Gastrocnemius medialis (tissue), 4 donors: ENCODE measurements around the gene MED27. TPM values are rescaled to one million over a fixed set of nuclear protein-coding genes. Genes with fewer than 3 reads are reported as not detected.

Source experiments
- ATAC-seq, 2 donors: fragments of 150-250 bp; one replicate each; pipeline ENCODE4 v1.9.1; 2016
- DNase-seq, 2 donors: peaks; one replicate each; pipeline ENCODE4 v3.0.0-alpha.2; 2019
- H3K27ac ChIP-seq, 4 donors: fragments of 200-600 bp; sonication (generic); 1 replicate in 1 of 4; 2 replicates in 3 of 4; pipeline ENCODE4 v1.5.1; 2016 to 2018; ENCODE audit warnings: mild to moderate bottlenecking in 2 of 4, moderate library complexity in 1 of 4
- H3K27me3 ChIP-seq, 3 donors: fragments of 200-600 bp; sonication (generic) in 2 of 3; 1 replicate in 1 of 3; 2 replicates in 2 of 3; pipeline versions ENCODE4 v1.5.1 to v1.6.0; 2016 to 2019; ENCODE audit warnings: mild to moderate bottlenecking in 1 of 3, moderate library complexity in 1 of 3
- H3K36me3 ChIP-seq, 2 donors: fragments of 200-600 bp; sonication (generic) in 1 of 2; one replicate each; pipeline ENCODE4 v1.5.1; 2017 to 2018
- H3K4me1 ChIP-seq, 2 donors: fragments of 200-600 bp; sonication (generic) in 1 of 2; one replicate each; pipeline ENCODE4 v1.5.1; 2016 to 2017; ENCODE audit warnings: mild to moderate bottlenecking in 2 of 2
- H3K4me3 ChIP-seq, 4 donors: fragments of 200-600 bp; sonication (generic) in 3 of 4; 1 replicate in 1 of 4; 2 replicates in 3 of 4; pipeline ENCODE4 v1.5.1; 2016 to 2019; ENCODE audit warnings: mild to moderate bottlenecking in 2 of 4
- H3K9me3 ChIP-seq, 3 donors: fragments of 200-600 bp; sonication (generic) in 2 of 3; 1 replicate in 1 of 3; 2 replicates in 2 of 3; pipeline ENCODE4 v1.5.1; 2016 to 2019
- POLR2A ChIP-seq, 2 donors: fragments of 450-650 bp; IDR thresholded peaks; one replicate each; pipeline ENCODE4 v1.6.1; 2017; ENCODE audit warnings: antibody characterized with exemption in 2 of 2, mild to moderate bottlenecking in 2 of 2, moderate library complexity in 2 of 2
- in situ Hi-C, 4 donors: fragments of 200-750 bp; cut with MboI; loops; one replicate each; pipeline versions ENCODE4 v1.15.0 to v1.8.0; 2017; ENCODE audit warnings: low sequenced_read_pairs in 4 of 4
- intact Hi-C: fragments of 100-400 bp; cut with DNase I; formaldehyde crosslinking; loops from one replicate; pipeline ENCODE4 v1.15.1; 2023; ENCODE audit warnings: low total_unique reads
- total RNA-seq, 4 donors: library from RNA; depleted of rRNA; stranded (reverse); fragments of >200 nt; gene quantifications; one replicate each; pipeline versions ENCODE4 v1.1.0 to v1.2.3, GENCODE V29; 2016
- TF ChIP-seq, protein P1 (sequence below), 5 experiments: fragments of 450-650 bp in 3 of 5; fragments of 200-600 bp in 2 of 5; sonication (generic) in 2 of 5; IDR thresholded peaks in 4 of 5; conservative IDR thresholded peaks in 1 of 5; 1 replicate in 4 of 5; 2 replicates in 1 of 5; pipeline ENCODE4 v1.5.1; 2016 to 2019; ENCODE audit warnings: antibody characterized with exemption in 5 of 5, mild to moderate bottlenecking in 3 of 5, moderate library complexity in 3 of 5

MED27 gene
- total RNA-seq, 4 donors from 2014 or later: 11.6 to 20.3 (median 13.9) TPM

DNA sequence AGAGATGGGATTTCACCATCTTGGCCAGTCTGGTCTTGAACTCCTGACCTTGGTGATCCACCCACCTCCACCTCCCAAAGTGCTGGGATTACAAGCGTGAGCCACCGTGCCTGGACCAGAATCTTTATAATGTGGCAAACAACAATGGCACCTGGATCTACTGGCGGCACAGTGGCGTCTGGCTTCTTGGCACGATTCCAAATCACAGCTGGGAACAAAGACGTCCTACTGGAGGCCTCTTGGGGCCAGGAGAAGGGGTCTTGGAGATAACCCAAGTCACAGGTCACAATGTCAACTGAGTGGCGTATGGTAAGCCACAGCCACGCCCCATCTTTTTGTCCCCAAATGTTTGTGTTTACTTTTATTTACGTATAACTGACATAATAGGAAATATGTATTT is 262.0 kb downstream of the MED27 start:
- H3K9me3 ChIP-seq: no peaks in the 10 kb centered on the region
- TF ChIP-seq POLR2A (IDR thresholded peaks at IDR 0.05): no peak
- TF ChIP-seq, protein P1, sequence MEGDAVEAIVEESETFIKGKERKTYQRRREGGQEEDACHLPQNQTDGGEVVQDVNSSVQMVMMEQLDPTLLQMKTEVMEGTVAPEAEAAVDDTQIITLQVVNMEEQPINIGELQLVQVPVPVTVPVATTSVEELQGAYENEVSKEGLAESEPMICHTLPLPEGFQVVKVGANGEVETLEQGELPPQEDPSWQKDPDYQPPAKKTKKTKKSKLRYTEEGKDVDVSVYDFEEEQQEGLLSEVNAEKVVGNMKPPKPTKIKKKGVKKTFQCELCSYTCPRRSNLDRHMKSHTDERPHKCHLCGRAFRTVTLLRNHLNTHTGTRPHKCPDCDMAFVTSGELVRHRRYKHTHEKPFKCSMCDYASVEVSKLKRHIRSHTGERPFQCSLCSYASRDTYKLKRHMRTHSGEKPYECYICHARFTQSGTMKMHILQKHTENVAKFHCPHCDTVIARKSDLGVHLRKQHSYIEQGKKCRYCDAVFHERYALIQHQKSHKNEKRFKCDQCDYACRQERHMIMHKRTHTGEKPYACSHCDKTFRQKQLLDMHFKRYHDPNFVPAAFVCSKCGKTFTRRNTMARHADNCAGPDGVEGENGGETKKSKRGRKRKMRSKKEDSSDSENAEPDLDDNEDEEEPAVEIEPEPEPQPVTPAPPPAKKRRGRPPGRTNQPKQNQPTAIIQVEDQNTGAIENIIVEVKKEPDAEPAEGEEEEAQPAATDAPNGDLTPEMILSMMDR (IDR thresholded peaks at IDR 0.05 in 4 of 5, conservative IDR thresholded peaks at IDR 0.05 in 1 of 5): no peak
- ATAC-seq (no peak), DNase-seq (no peak)
- H3K27me3 ChIP-seq: peaks cover 18 to 28% (median 19%) of the 10 kb centered on the region in 3 donors
- no peak overlapping the region for H3K27ac ChIP-seq
- no peaks in the 10 kb centered on the region for H3K4me1 ChIP-seq
- in situ Hi-C loops (no loop called here), intact Hi-C loops (no loop called here)
- H3K36me3 ChIP-seq: no peaks in the 10 kb centered on the region
- no peak overlapping the region for H3K4me3 ChIP-seq

GRCh38 chr9:131817073-131817472 is 262.6 kb downstream of the MED27 start:
- H3K4me3 ChIP-seq: no peak overlapping the region
- in situ Hi-C loops (no loop called here), intact Hi-C loops (no loop called here)
- H3K27ac ChIP-seq: no peak overlapping the region
- H3K9me3 ChIP-seq: no peaks in the 10 kb centered on the region
- no peak for ATAC-seq
- peaks cover 18 to 28% (median 19%) of the 10 kb centered on the region in 3 donors for H3K27me3 ChIP-seq
- no peaks in the 10 kb centered on the region for H3K36me3 ChIP-seq
- no peak for TF ChIP-seq POLR2A (IDR thresholded peaks at IDR 0.05)
- TF ChIP-seq, protein P1 (IDR thresholded peaks at IDR 0.05 in 4 of 5, conservative IDR thresholded peaks at IDR 0.05 in 1 of 5): no peak
- no peaks in the 10 kb centered on the region for H3K4me1 ChIP-seq
- DNase-seq: no peak

DNA sequence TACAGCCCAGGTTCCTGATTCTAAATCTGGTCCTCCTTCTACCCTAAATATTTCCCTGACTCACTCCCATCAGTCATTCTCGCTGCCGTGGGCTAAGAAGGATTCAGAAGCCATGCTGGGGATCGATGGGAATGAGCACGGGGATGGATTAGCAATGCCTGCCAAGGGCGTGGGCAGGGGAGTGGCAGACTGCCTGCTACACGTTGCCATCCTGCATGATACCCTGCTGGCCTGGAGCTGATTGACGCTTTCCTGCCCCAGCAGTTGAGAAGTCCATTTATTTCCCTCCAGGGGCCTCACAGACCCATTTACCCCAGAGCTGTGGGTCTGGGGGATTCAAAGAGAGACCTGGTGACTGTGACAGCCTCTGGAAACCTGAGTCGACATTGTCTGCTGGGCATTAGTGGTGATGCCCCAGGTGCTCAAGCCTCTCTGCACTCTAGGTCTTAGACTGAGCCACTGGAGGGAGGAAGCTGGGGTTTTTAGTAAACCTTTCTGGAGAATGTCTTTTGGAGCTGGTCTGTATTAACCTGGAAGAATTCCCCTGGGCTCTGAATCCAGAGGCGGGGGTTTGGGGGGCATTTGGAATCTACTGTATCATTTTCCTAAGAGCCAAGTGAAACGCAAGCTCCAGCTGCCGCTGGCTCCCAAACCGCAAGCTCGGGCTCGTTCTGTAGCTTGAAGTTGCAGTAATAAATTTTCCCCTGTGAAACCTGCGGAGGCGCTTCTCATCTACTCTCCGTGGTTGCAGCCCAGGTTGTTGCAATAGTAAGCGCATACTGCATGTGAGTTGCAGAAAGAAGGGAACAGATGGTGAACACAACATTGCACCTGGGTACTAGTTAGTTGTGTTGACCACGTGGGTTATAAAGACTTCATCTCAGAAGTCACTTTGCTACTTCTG is 263.4 kb downstream of the MED27 start:
- no peak for TF ChIP-seq POLR2A (IDR thresholded peaks at IDR 0.05)
- TF ChIP-seq, protein P1 (IDR thresholded peaks at IDR 0.05 in 4 of 5, conservative IDR thresholded peaks at IDR 0.05 in 1 of 5): no peak
- intact Hi-C loops: no loop called here
- no peak for ATAC-seq
- Histone ChIP-seq H3K4me1 (no peaks in the 10 kb centered on the region), H3K4me3 (no peak overlapping the region), H3K36me3 (no peaks in the 10 kb centered on the region), H3K27me3 (peaks cover 18 to 28% (median 19%) of the 10 kb centered on the region in 3 donors), H3K27ac (no peak overlapping the region), H3K9me3 (no peaks in the 10 kb centered on the region)
- no peak for DNase-seq
- in situ Hi-C loops: no loop called here

DNA sequence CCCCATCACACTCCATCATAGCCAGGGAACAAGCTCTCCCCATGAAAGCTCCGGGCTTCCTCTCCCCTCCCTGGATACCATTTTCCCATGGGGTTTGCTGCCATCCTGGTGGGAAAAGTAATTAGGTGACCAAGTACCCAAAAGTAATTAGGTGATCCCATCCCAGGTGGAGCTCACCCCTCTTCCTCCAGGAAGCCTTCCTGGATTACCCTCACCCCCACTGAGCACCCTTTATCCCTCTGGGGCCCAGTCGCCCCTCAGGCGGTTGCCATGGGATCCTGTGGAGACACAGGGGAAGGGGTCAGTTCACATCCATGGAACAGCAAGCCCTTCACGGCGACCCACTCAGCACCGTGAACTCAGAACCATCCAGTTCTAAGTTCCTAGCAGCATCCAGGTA is 265.0 kb downstream of the MED27 start:
- peaks cover 18 to 32% (median 19%) of the 10 kb centered on the region in 3 donors for H3K27me3 ChIP-seq
- no peaks in the 10 kb centered on the region for H3K9me3 ChIP-seq
- intact Hi-C loops (no loop called here), in situ Hi-C loops (no loop called here)
- ATAC-seq (no peak), DNase-seq (no peak)
- no peak overlapping the region for H3K4me3 ChIP-seq
- no peak overlapping the region for H3K27ac ChIP-seq
- no peak for TF ChIP-seq POLR2A (IDR thresholded peaks at IDR 0.05)
- TF ChIP-seq, protein P1 (IDR thresholded peaks at IDR 0.05 in 4 of 5, conservative IDR thresholded peaks at IDR 0.05 in 1 of 5): no peak
- H3K36me3 ChIP-seq: no peaks in the 10 kb centered on the region
- no peaks in the 10 kb centered on the region for H3K4me1 ChIP-seq
